MCF 10A (cell line): ENCODE results near the gene ING2. TPM values are rescaled to one million over a fixed set of nuclear protein-coding genes. Genes with fewer than 3 reads are reported as not detected.

Source experiments
- BruUV-seq: library from RNA; stranded (reverse); fragments of 400-500 nt; replicated peaks from 2 replicates; lab custom pipeline; 2021; lab: Mats Ljungman, UMichigan
- CTCF ChIA-PET: fragments of 300-600 bp; sonication (Branson Sonifier 250); formaldehyde crosslinking; extraction: SDS; loops from one replicate; lab custom pipeline; 2021; ENCODE audit warnings: antibody characterized with exemption, inconsistent platforms; lab: Yijun Ruan, JAX
- POLR2A ChIA-PET: fragments of 300-600, 350-650 bp; sonication (Branson Sonifier 250); formaldehyde crosslinking; extraction: SDS; loops from one replicate; lab custom pipeline; 2020; ENCODE audit warnings: antibody characterized with exemption, inconsistent platforms; lab: Yijun Ruan, JAX
- DNase-seq: peaks from one replicate; pipeline ENCODE4 v3.0.0-alpha.2; 2018; ENCODE audit not compliant: unreplicated experiment
- H3K27ac Mint-ChIP-seq: one replicate; pipeline ENCODE4 v1.8.0; 2022; ENCODE audit warnings: mild to moderate bottlenecking, low read depth, mixed read lengths; ENCODE audit not compliant: unreplicated experiment
- H3K27me3 Mint-ChIP-seq: one replicate; pipeline ENCODE4 v1.8.0; 2022; ENCODE audit warnings: mixed read lengths; ENCODE audit not compliant: insufficient read depth, unreplicated experiment
- H3K36me3 Mint-ChIP-seq: one replicate; pipeline ENCODE4 v1.8.0; 2022; ENCODE audit warnings: mild to moderate bottlenecking, moderate library complexity, mixed read lengths; ENCODE audit not compliant: insufficient read depth, unreplicated experiment
- H3K4me1 Mint-ChIP-seq: one replicate; pipeline ENCODE4 v1.8.0; 2022; ENCODE audit warnings: mixed read lengths; ENCODE audit not compliant: insufficient read depth, unreplicated experiment
- H3K4me3 Mint-ChIP-seq: one replicate; pipeline ENCODE4 v1.8.0; 2022; ENCODE audit warnings: mild to moderate bottlenecking, moderate library complexity, mixed read lengths; ENCODE audit not compliant: unreplicated experiment
- H3K9me3 Mint-ChIP-seq: one replicate; pipeline ENCODE4 v1.8.0; 2022; ENCODE audit warnings: mixed read lengths; ENCODE audit not compliant: unreplicated experiment
- CTCF ChIP-seq: fragments of 200-600 bp; IDR thresholded peaks from one replicate; pipeline ENCODE4 v1.8.0; 2022; ENCODE audit warnings: antibody characterized with exemption, mild to moderate bottlenecking; ENCODE audit not compliant: unreplicated experiment
- intact Hi-C: fragments of 100-400 bp; cut with micrococcal nuclease; formaldehyde crosslinking; loops from 2 replicates; pipeline ENCODE4 v1.14.1; 2022
- total RNA-seq: library from RNA; stranded (reverse); gene quantifications from 2 replicates; pipeline ENCODE4 v1.2.3, GENCODE V29; 2022

Gene ING2
- total RNA-seq, 1 experiment from 2014 or later = 10.5 TPM

- intact Hi-C loops = no loop called here
- Mint-ChIP-seq H3K9me3 (no peaks in the 10 kb centered on the region), H3K27me3 (no peaks in the 10 kb centered on the region), H3K4me3 (no peak overlapping the region), H3K4me1 (peaks cover 6% of the 10 kb centered on the region), H3K27ac (no peak overlapping the region), H3K36me3 (no peaks in the 10 kb centered on the region)
- no TSS peak for BruUV-seq
- no peak for TF ChIP-seq CTCF
- ChIA-PET CTCF (interaction anchor here (2.3 to 5.8 kb wide), 2 partner anchors 37 to 134 kb away, joined by 10 to 47 read pairs; partner anchors contain the start of gene ING2), POLR2A (no interaction called here)
- no peak for DNase-seq
Observed at GRCh38 chr4:183467246-183467645, 37.6 kb upstream of the ING2 start.

GRCh38 chr4:183468210-183469095, 36.4 kb upstream of the ING2 start:
- H3K36me3 Mint-ChIP-seq = no peaks in the 10 kb centered on the region
- no peak for TF ChIP-seq CTCF
- no peaks in the 10 kb centered on the region for H3K27me3 Mint-ChIP-seq
- no peak overlapping the region for H3K4me3 Mint-ChIP-seq
- H3K9me3 Mint-ChIP-seq = no peaks in the 10 kb centered on the region
- ChIA-PET CTCF (interaction anchor here (0.6 to 5.8 kb wide), 4 partner anchors 36 to 137 kb away, joined by 3 to 47 read pairs (median 6); partner anchors contain the start of gene ING2), POLR2A (interaction anchor here (0.6 to 2.5 kb wide), 5 partner anchors 9 to 137 kb away, joined by 3 to 6 read pairs (median 3); no protein-coding TSS in a partner anchor)
- no peak overlapping the region for H3K27ac Mint-ChIP-seq
- peak; percentile 31 for DNase-seq
- intact Hi-C loops = no loop called here
- no TSS peak for BruUV-seq
- H3K4me1 Mint-ChIP-seq = peaks cover 14% of the 10 kb centered on the region

DNA sequence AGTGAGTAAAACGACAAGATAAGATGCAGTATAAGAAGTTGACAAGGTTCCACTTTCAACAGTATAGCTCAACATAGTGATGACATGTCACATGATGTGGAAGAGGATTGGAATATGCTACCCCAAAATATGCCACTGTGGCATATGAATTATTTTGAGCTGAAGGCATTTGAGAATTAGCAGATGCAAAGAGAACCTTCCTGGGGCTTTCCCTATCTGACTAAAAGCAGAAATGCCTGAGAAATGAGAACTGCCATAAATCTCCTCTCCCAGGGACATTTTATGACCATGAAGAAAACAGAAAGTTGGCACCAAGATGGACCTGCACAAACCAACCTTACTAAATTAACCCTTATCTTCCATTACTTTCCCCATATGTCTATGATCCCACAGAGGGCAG, 35.6 kb upstream of the ING2 start:
- Mint-ChIP-seq H3K27ac (no peak overlapping the region), H3K27me3 (no peaks in the 10 kb centered on the region), H3K4me3 (no peak overlapping the region), H3K36me3 (no peaks in the 10 kb centered on the region), H3K4me1 (peaks cover 14% of the 10 kb centered on the region), H3K9me3 (no peaks in the 10 kb centered on the region)
- CTCF ChIA-PET = interaction anchor here (0.6 to 5.8 kb wide), 8 partner anchors 29 to 352 kb away, joined by 3 to 47 read pairs (median 4); partner anchors contain the start of gene ING2
- no TSS peak for BruUV-seq
- no peak for TF ChIP-seq CTCF
- intact Hi-C loops = no loop called here
- POLR2A ChIA-PET = interaction anchor here (0.6 to 2.5 kb wide), 5 partner anchors 9 to 137 kb away, joined by 3 to 6 read pairs (median 3); no protein-coding TSS in a partner anchor
- no peak for DNase-seq

DNA sequence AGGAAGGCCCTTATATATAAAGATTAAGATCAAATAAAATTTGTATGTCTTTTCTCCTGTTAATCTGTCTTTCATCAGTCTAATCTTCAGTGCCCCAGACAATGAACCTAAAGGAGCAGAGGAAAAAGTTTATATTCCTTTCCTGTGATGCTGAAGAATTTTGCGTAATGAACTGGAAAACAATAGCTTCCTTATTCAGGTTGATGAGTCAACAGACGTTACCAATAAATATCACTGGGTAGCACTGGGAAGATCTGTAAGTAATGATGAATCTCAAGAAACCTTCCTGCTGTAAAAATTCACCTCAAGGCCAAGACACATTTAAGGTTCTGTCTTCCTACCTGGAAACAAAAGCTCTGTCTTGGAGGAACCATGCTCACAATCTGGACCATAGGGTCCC, 34.9 kb upstream of the ING2 start:
- Mint-ChIP-seq H3K4me3 (no peak overlapping the region), H3K4me1 (peaks cover 14% of the 10 kb centered on the region), H3K27ac (no peak overlapping the region), H3K9me3 (no peaks in the 10 kb centered on the region), H3K36me3 (no peaks in the 10 kb centered on the region), H3K27me3 (no peaks in the 10 kb centered on the region)
- DNase-seq = peak; percentile 26
- POLR2A ChIA-PET = interaction anchor here (0.6 to 2.5 kb wide), 4 partner anchors 10 to 1264 kb away, joined by 3 to 6 read pairs (median 3); no protein-coding TSS in a partner anchor
- CTCF ChIA-PET = interaction anchor here (0.6 to 5.8 kb wide), 7 partner anchors 8 to 1120 kb away, joined by 3 to 47 read pairs (median 4); no protein-coding TSS in a partner anchor
- intact Hi-C loops = loop anchor here (5.0 to 10.0 kb wide), 2 partner anchors 372 to 785 kb away; no protein-coding TSS in a partner anchor
- TF ChIP-seq CTCF = no peak
- BruUV-seq = no TSS peak
